ENCODE measurements around the gene USF3. TPM values are rescaled to one million over a fixed set of nuclear protein-coding genes. Genes with fewer than 3 reads are reported as not detected.

The USF3 gene
- total and polyA plus RNA-seq, 2 of the 8 experiments (the other 6 are each of a cell fraction or from before 2014, with no cell fraction given), result 9.6 to 18.5 TPM

- POLR2A ChIA-PET (ENCODE audit: partially characterized antibody), result no interaction called here
These were observed 57.5 kb downstream of the USF3 start for GRCh38 chr3:113638910-113639309.

More at GRCh38 chr3:113638910-113639309, 57.5 kb downstream of the USF3 start:
- Histone ChIP-seq H3K36me3 (ENCODE audit: control insufficient read depth in 2 of 4, insufficient read depth in 4 of 4, low read length in 3 of 4) (no peaks in the 10 kb centered on the region), H4K5ac (ENCODE audit: insufficient read length, low read depth, low read length) (no peak overlapping the region), H2BK12ac (ENCODE audit: low read depth, low read length) (no peak overlapping the region), H3K23me2 (ENCODE audit: low read depth, low read length) (no peaks in the 10 kb centered on the region), H3K4me3 (ENCODE audit: extremely low read depth in 1 of 4, insufficient read depth in 2 of 4, low read depth in 3 of 4, low read length in 4 of 4) (no peak overlapping the region), H2AFZ (ENCODE audit: low read length) (no peak overlapping the region), H2BK120ac (replicated peaks; ENCODE audit: low read depth, low read length) (no peak overlapping the region), H2BK5ac (ENCODE audit: low read depth, low read length) (no peak overlapping the region), H4K8ac (ENCODE audit: extremely low read depth, insufficient read depth, low read length) (no peak overlapping the region), H4K20me1 (replicated peaks in 1 of 2; ENCODE audit: control insufficient read depth in 1 of 2, insufficient read depth in 2 of 2, low read length in 2 of 2) (no peaks in the 10 kb centered on the region), H3K27ac (ENCODE audit: low read depth, low read length) (no peak overlapping the region), H3K18ac (ENCODE audit: extremely low read depth, low read length) (no peak overlapping the region), H3K9me3 (ENCODE audit: insufficient read depth in 2 of 2, low read depth in 1 of 2, low read length in 1 of 2) (no peaks in the 10 kb centered on the region; a peak in 1 of 4 replicates), H3K4me1 (replicated peaks in 1 of 4; ENCODE audit: control insufficient read depth in 3 of 4, insufficient read depth in 4 of 4, low read length in 3 of 4) (no peaks in the 10 kb centered on the region), H4K91ac (replicated peaks; ENCODE audit: insufficient read length, low read length) (no peak overlapping the region), H3K56ac (replicated peaks; ENCODE audit: insufficient read length, low read depth, low read length) (no peak overlapping the region), H3K9ac (replicated peaks in 1 of 4; ENCODE audit: extremely low read depth in 1 of 4, low read depth in 3 of 4, low read length in 3 of 4) (no peak overlapping the region), H2BK20ac (ENCODE audit: low read length) (no peak overlapping the region), H3K14ac (ENCODE audit: insufficient read length) (no peak overlapping the region), H2BK15ac (ENCODE audit: low read length) (no peak overlapping the region), H3K23ac (ENCODE audit: insufficient read length) (no peak overlapping the region), H3K27me3 (replicated peaks in 1 of 4; ENCODE audit: control insufficient read depth in 3 of 4, extremely low read depth in 1 of 4, insufficient read depth in 3 of 4, low read length in 3 of 4) (no peaks in the 10 kb centered on the region), H3K4ac (replicated peaks; ENCODE audit: insufficient read length, low read depth, low read length) (no peak overlapping the region), H3K79me2 (ENCODE audit: control insufficient read depth in 1 of 2, insufficient read depth in 2 of 2, low read length in 2 of 2) (no peaks in the 10 kb centered on the region), H2AK5ac (ENCODE audit: low read depth, low read length) (no peak overlapping the region), H3K4me2 (ENCODE audit: insufficient read depth in 1 of 2, low read depth in 2 of 2, low read length in 2 of 2) (no peak overlapping the region), H3K79me1 (ENCODE audit: low read depth, low read length) (no peaks in the 10 kb centered on the region)
- TF ChIP-seq RXRA (IDR thresholded peaks at IDR 0.05; ENCODE audit: insufficient read depth, low read depth, low read length) (no peak), EGR1 (IDR thresholded peaks at IDR 0.05; ENCODE audit: borderline replicate concordance, low read depth, low read length) (no peak), CBX5 (IDR thresholded peaks at IDR 0.05; ENCODE audit: low read depth, low read length) (no peak), KDM1A (IDR thresholded peaks at IDR 0.05; ENCODE audit: borderline replicate concordance, low read length) (no peak), RFX5 (IDR thresholded peaks at IDR 0.05; ENCODE audit: borderline replicate concordance, low read depth, low read length) (no peak), FOSL1 (IDR thresholded peaks at IDR 0.05; ENCODE audit: insufficient read depth, low read depth, low read length) (no peak), ATF2 (IDR thresholded peaks at IDR 0.05; ENCODE audit: low read length) (no peak), ATF3 (IDR thresholded peaks at IDR 0.05; ENCODE audit: insufficient read depth, low read depth, low read length) (no peak), HDAC2 (IDR thresholded peaks at IDR 0.05; ENCODE audit: borderline replicate concordance in 1 of 2, low read depth in 2 of 2, low read length in 2 of 2) (no peak), GTF2F1 (IDR thresholded peaks at IDR 0.05; ENCODE audit: borderline replicate concordance, low read depth, low read length) (no peak)
- FAIRE-seq (no peak), DNase-seq (ENCODE audit: low read depth in 1 of 2, low spot score in 2 of 2) (no peak)
- CTCF ChIA-PET (ENCODE audit: partially characterized antibody), result interaction anchor here (1.6 to 3.1 kb wide), 2 partner anchors 9 to 11 kb away, joined by 3 to 10 read pairs; no protein-coding TSS in a partner anchor
- WGBS, 2 experiments (ENCODE audit: extremely low coverage in 1 of 2, insufficient coverage in 1 of 2, insufficient read length in 1 of 2, insufficient replicate concordance in 2 of 2, low coverage in 1 of 2, low lambda C conversion rate in 2 of 2, missing lambda C conversion rate in 1 of 2), result 89% methylated on average over 3 of the region's 3 CpGs; no CpG with 5 or more reads in 1 of the 2 experiments

Measured in H1 (cell line).